ENCODE measurements around the gene TRIOBP.

Gene TRIOBP

GRCh38 chr22:37751449-37752188 is 54.8 kb downstream of the TRIOBP start:
- no peak for DNase-seq

- DNase-seq = no peak
These were observed 55.6 kb downstream of the TRIOBP start for GRCh38 chr22:37752189-37753087.

GRCh38 chr22:37753746-37754145 is 56.9 kb downstream of the TRIOBP start:
- no peak for DNase-seq

- no peak for DNase-seq
These were observed 60.8 kb downstream of the TRIOBP start for GRCh38 chr22:37757663-37758062.

- no peak for DNase-seq
These were observed 61.8 kb downstream of the TRIOBP start for GRCh38 chr22:37758694-37759093.

GRCh38 chr22:37759281-37759680 is 62.4 kb downstream of the TRIOBP start:
- DNase-seq = no peak

- no peak for DNase-seq
These were observed 63.3 kb downstream of the TRIOBP start for GRCh38 chr22:37760152-37760551.

GRCh38 chr22:37762389-37762836 is 65.6 kb downstream of the TRIOBP start:
- DNase-seq = no peak

GRCh38 chr22:37763012-37763411 is 66.2 kb downstream of the TRIOBP start:
- DNase-seq = no peak

- DNase-seq = no peak
These were observed 66.8 kb downstream of the TRIOBP start for GRCh38 chr22:37763652-37764051.

GRCh38 chr22:37764622-37765021 is 67.8 kb downstream of the TRIOBP start:
- no peak for DNase-seq

GRCh38 chr22:37765498-37765897 is 68.7 kb downstream of the TRIOBP start:
- DNase-seq = no peak

- no peak for DNase-seq
These were observed 69.2 kb downstream of the TRIOBP start for GRCh38 chr22:37765953-37766576.

GRCh38 chr22:37768273-37768672 is 71.4 kb downstream of the TRIOBP start:
- DNase-seq = no peak

GRCh38 chr22:37769056-37769455 is 72.2 kb downstream of the TRIOBP start:
- DNase-seq = no peak

- DNase-seq = no peak
These were observed 74.2 kb downstream of the TRIOBP start for GRCh38 chr22:37771081-37771480.

- no peak for DNase-seq
These were observed 75.0 kb downstream of the TRIOBP start for GRCh38 chr22:37771702-37772427.

GRCh38 chr22:37774728-37775127 is 77.9 kb downstream of the TRIOBP start:
- no peak for DNase-seq

GRCh38 chr22:37775785-37776638 is 79.2 kb downstream of the TRIOBP start:
- no peak for DNase-seq

- no peak for DNase-seq
These were observed 79.8 kb downstream of the TRIOBP start for GRCh38 chr22:37776639-37777005.

- DNase-seq = no peak
These were observed 80.4 kb downstream of the TRIOBP start for GRCh38 chr22:37777122-37777687.

Measured in T-helper 2 cell (primary cell).